ENCODE results near the gene WWOX.

GRCh38 chr16:79012671-79013434, 913.4 kb downstream of the WWOX start:
- TF ChIP-seq CTCF (IDR thresholded peaks at IDR 0.05), result no peak
- TF ChIP-seq POLR2A (IDR thresholded peaks at IDR 0.05), result no peak

All from thyroid gland (tissue), 4 donors.